ENCODE data around the gene NUP214.
A peak's percentile ranks its signal among the peaks of the same experiment; 100 is the strongest.

NUP214 gene

DNA sequence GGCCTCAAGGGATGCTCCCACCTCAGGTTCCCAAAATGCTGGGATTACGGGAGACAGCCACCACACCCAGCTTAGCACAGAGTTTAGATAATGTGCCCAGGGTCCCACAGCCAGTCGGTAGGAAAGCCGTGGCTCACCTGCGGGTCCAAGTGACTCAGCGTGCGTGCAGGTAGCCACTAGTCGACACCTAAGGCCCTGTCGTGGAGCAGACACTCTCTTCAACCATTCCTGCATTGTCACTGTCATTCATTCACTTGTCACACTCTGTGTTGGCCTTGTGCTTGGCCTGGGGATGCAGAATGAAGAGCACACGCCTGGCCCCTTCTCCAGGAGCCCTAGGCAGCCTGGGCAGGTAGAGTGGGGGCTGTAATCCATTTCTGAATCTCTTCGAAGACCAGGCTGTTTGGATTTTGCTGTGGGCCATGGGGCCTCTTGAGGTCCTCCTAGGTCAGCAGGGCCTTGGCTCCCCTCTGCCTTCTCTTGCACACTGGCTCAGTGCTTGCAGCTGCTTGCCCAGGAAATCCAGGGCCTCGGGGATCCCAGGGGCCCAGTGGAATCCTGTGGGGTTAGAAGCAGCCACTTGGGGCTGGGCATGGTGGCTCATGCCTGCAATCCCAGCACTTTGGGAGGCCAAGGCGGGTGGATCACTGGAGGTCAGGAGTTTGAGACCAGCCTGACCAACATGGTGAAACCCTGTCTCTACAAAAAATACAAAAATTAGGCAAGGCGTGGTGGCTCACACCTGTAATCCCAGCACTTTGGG lies 35.2 kb upstream of the NUP214 start:
- Histone ChIP-seq H3K27ac (ENCODE audit: low read depth, low read length) (no peak overlapping the region), H3K9me3 (ENCODE audit: control insufficient read depth, insufficient read depth, low read length) (no peaks in the 10 kb centered on the region), H3K9ac (ENCODE audit: low read depth, low read length) (no peak overlapping the region), H3K4me3 (ENCODE audit: low read depth, low read length) (no peak overlapping the region), H3K27me3 (ENCODE audit: control insufficient read depth, insufficient read depth, low read length) (no peaks in the 10 kb centered on the region), H3K36me3 (ENCODE audit: control insufficient read depth, insufficient read depth, low read length) (peaks cover 14% of the 10 kb centered on the region), H3K4me1 (ENCODE audit: control insufficient read depth, insufficient read depth, low read length) (no peaks in the 10 kb centered on the region)

DNA sequence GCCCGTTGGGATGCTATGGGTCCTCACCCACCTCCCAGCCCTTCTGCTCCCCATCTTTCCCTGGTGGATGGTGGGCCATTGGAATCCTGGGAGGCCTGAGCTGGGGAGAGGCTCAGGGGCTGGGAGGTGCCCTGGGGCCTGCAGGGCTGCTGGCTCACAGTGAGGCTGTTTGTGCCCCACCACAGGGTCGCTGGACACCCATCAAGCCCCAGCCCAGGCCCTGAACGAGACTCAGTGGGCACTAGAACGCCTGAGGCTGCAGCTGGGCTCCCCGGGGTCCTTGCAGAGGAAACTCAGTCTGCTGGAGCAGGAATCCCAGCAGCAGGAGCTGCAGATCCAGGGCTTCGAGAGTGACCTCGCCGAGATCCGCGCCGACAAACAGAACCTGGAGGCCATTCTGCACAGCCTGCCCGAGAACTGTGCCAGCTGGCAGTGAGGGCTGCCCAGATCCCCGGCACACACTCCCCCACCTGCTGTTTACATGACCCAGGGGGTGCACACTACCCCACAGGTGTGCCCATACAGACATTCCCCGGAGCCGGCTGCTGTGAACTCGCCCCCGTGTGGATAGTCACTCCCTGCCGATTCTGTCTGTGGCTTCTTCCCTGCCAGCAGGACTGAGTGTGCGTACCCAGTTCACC lies 33.9 kb upstream of the NUP214 start:
- Histone ChIP-seq H3K36me3 (ENCODE audit: control insufficient read depth, insufficient read depth, low read length) (peaks cover 11% of the 10 kb centered on the region; the same call in 1 of the 2 replicates), H3K27ac (ENCODE audit: low read depth, low read length) (no peak overlapping the region), H3K9me3 (ENCODE audit: control insufficient read depth, insufficient read depth, low read length) (no peaks in the 10 kb centered on the region), H3K4me1 (ENCODE audit: control insufficient read depth, insufficient read depth, low read length) (peaks cover 5% of the 10 kb centered on the region; the same call in 1 of the 2 replicates), H3K4me3 (ENCODE audit: low read depth, low read length) (no peak overlapping the region), H3K9ac (ENCODE audit: low read depth, low read length) (no peak overlapping the region), H3K27me3 (ENCODE audit: control insufficient read depth, insufficient read depth, low read length) (0 out of 2 replicates have a peak, but pooled peaks cover 6% of the 10 kb centered on the region)

DNA sequence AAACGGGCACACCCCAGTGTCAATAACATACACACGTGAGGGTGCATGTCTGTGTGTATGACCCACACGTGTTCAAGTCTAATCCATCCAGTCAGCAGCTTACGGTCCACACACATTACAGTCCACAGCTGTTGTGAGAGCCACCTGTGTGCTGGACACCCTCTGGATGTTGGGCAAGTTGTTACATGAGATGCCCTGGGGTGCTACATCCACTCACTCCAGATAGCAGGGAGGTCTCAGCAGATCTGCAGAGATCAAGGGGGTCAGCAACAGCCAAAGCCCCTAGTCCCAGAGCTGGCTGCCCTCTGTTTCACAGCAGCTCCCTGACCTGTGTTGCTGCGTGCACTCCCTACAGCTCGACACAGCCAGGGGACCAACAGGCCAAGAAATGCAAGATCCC lies 33.4 kb upstream of the NUP214 start:
- Histone ChIP-seq H3K27me3 (ENCODE audit: control insufficient read depth, insufficient read depth, low read length) (0 out of 2 replicates have a peak, but pooled peaks cover 6% of the 10 kb centered on the region), H3K27ac (ENCODE audit: low read depth, low read length) (no peak overlapping the region), H3K4me3 (ENCODE audit: low read depth, low read length) (no peak overlapping the region), H3K9me3 (ENCODE audit: control insufficient read depth, insufficient read depth, low read length) (no peaks in the 10 kb centered on the region), H3K36me3 (ENCODE audit: control insufficient read depth, insufficient read depth, low read length) (peaks cover 11% of the 10 kb centered on the region; the same call in 1 of the 2 replicates), H3K4me1 (ENCODE audit: control insufficient read depth, insufficient read depth, low read length) (peaks cover 6% of the 10 kb centered on the region), H3K9ac (ENCODE audit: low read depth, low read length) (no peak overlapping the region)

DNA sequence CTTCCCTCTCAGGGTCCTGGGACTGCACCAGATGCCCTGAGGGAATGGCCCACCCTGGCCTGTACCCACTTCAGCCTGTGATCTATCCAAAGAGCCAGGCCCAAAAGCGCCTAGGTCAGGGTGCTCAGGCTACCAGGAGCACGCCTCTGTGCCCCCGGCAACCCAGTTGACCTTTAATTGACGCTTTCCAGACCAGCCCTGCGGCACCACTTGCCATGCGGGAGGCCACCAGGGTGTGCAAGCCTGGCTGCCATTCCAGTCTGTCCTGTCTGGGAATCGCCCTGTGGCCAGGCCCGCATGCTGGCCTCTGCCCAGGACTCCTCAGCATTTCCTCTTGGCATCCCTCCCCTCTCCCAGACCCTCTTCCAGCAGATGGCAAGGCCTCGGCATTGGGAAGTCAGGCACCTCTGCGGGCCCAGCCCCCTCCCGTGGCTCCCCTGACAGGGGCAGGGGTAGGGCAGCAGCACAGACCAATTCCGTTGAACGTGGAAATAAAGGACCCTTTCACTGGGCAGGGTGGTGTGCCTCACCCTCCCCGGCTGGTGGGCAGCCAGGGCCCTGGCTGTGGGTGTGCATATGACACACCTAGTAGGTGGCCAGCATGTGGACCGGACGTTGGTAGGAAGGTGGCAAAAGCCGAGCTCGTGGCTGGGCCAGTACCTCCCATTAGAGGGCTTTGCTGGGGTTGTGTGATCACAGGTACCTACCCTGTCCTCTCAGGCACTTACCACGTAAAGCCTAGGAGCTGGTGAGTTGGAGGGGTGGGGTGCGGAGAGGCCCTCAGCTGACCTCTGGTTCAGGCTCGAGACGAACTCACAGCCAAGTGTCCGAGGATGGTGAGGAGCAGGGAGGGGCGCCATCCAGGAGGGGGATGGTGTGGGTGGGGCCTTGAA lies 32.6 kb upstream of the NUP214 start:
- H3K9me3 ChIP-seq (ENCODE audit: control insufficient read depth, insufficient read depth, low read length): no peaks in the 10 kb centered on the region
- H3K27me3 ChIP-seq (ENCODE audit: control insufficient read depth, insufficient read depth, low read length): 0 out of 2 replicates have a peak, but pooled peaks cover 6% of the 10 kb centered on the region
- peaks cover 13% of the 10 kb centered on the region for H3K4me1 ChIP-seq (ENCODE audit: control insufficient read depth, insufficient read depth, low read length)
- H3K9ac ChIP-seq (ENCODE audit: low read depth, low read length): no peak overlapping the region
- no peak overlapping the region for H3K4me3 ChIP-seq (ENCODE audit: low read depth, low read length)
- H3K27ac ChIP-seq (ENCODE audit: low read depth, low read length): no peak overlapping the region
- peaks cover 11% of the 10 kb centered on the region; the same call in 1 of the 2 replicates for H3K36me3 ChIP-seq (ENCODE audit: control insufficient read depth, insufficient read depth, low read length)

DNA sequence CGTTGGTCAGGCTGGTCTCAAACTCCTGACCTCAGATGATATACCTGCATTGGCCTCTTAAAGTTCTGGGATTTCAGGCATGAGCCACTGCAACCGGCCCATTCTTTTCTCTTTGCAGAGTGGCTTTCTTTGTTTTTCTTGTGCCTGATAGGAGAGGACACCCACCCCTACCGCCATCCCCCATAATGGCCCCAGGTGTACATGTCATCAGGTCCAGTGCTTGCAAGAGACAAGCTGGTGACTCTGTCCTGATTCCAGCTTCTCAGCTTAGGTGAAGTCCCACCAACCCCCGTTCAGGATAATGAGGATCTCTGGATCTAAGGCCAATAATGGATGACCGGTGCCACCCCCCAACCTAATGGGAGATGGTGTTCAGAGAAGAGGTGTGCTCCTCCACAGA lies 31.4 kb upstream of the NUP214 start:
- H3K9ac ChIP-seq (ENCODE audit: low read depth, low read length): no peak overlapping the region
- no peak overlapping the region for H3K27ac ChIP-seq (ENCODE audit: low read depth, low read length)
- H3K4me3 ChIP-seq (ENCODE audit: low read depth, low read length): no peak overlapping the region
- H3K27me3 ChIP-seq (ENCODE audit: control insufficient read depth, insufficient read depth, low read length): 0 out of 2 replicates have a peak, but pooled peaks cover 6% of the 10 kb centered on the region
- H3K9me3 ChIP-seq (ENCODE audit: control insufficient read depth, insufficient read depth, low read length): no peaks in the 10 kb centered on the region
- peaks cover 10% of the 10 kb centered on the region for H3K36me3 ChIP-seq (ENCODE audit: control insufficient read depth, insufficient read depth, low read length)
- H3K4me1 ChIP-seq (ENCODE audit: control insufficient read depth, insufficient read depth, low read length): peaks cover 23% of the 10 kb centered on the region

DNA sequence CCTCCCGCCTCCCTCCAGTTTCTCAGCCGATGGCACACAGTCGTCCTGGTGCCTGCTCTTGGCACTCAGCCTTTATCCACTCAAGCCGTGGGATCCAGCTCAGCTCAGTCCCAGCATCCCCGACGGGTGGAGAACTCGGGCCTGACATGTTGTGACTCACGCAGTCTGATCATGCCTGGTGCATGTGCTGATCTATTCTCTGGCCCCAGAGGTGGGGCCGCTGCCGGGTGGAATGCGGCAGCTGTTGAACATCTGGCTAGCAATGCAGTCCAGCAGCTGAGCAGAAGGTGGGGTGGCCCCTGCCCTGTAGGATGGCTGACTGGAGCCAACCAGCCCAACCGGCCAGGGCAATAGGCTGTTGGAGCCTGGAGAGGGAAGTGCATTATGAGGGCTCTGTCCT lies 30.8 kb upstream of the NUP214 start:
- Histone ChIP-seq H3K4me3 (ENCODE audit: low read depth, low read length) (no peak overlapping the region), H3K27ac (ENCODE audit: low read depth, low read length) (no peak overlapping the region), H3K4me1 (ENCODE audit: control insufficient read depth, insufficient read depth, low read length) (peaks cover 24% of the 10 kb centered on the region), H3K27me3 (ENCODE audit: control insufficient read depth, insufficient read depth, low read length) (0 out of 2 replicates have a peak, but pooled peaks cover 6% of the 10 kb centered on the region), H3K9ac (ENCODE audit: low read depth, low read length) (no peak overlapping the region), H3K36me3 (ENCODE audit: control insufficient read depth, insufficient read depth, low read length) (peaks cover 14% of the 10 kb centered on the region), H3K9me3 (ENCODE audit: control insufficient read depth, insufficient read depth, low read length) (no peaks in the 10 kb centered on the region)

DNA sequence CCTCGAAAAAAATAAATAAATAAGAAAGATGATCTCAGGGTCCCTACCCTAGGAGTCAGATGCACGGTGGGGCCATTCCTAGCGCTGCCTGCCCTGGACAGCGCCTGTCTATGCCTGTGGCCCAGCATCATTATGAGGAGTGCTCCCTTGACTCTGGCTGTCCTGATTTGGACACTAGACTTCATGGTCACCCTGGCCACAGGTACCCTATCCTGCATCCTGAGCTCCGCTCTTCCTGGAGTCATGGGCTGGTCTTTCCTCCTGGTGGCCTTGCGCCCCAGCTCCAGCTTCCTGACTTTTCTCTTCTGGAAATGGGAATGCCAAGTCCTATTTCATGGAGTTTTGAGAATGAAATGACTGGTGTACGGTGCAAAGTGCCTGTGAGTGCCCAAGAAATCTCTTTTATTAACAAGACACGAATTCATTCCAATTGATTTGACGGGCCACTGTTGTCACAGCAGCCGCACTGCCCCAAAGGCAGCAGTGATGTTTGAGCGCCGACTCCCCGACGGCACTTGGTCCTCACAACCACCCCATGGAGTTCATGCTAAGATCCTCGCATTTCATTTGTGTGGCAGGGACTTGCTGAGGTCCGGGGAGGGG lies 29.6 kb upstream of the NUP214 start:
- Histone ChIP-seq H3K27ac (ENCODE audit: low read depth, low read length) (peak overlapping the region; percentile 47), H3K4me3 (ENCODE audit: low read depth, low read length) (peak overlapping the region; percentile 94), H3K9ac (ENCODE audit: low read depth, low read length) (no peak overlapping the region), H3K36me3 (ENCODE audit: control insufficient read depth, insufficient read depth, low read length) (peaks cover 18% of the 10 kb centered on the region), H3K27me3 (ENCODE audit: control insufficient read depth, insufficient read depth, low read length) (0 out of 2 replicates have a peak, but pooled peaks cover 6% of the 10 kb centered on the region), H3K9me3 (ENCODE audit: control insufficient read depth, insufficient read depth, low read length) (no peaks in the 10 kb centered on the region), H3K4me1 (ENCODE audit: control insufficient read depth, insufficient read depth, low read length) (peaks cover 30% of the 10 kb centered on the region)

DNA sequence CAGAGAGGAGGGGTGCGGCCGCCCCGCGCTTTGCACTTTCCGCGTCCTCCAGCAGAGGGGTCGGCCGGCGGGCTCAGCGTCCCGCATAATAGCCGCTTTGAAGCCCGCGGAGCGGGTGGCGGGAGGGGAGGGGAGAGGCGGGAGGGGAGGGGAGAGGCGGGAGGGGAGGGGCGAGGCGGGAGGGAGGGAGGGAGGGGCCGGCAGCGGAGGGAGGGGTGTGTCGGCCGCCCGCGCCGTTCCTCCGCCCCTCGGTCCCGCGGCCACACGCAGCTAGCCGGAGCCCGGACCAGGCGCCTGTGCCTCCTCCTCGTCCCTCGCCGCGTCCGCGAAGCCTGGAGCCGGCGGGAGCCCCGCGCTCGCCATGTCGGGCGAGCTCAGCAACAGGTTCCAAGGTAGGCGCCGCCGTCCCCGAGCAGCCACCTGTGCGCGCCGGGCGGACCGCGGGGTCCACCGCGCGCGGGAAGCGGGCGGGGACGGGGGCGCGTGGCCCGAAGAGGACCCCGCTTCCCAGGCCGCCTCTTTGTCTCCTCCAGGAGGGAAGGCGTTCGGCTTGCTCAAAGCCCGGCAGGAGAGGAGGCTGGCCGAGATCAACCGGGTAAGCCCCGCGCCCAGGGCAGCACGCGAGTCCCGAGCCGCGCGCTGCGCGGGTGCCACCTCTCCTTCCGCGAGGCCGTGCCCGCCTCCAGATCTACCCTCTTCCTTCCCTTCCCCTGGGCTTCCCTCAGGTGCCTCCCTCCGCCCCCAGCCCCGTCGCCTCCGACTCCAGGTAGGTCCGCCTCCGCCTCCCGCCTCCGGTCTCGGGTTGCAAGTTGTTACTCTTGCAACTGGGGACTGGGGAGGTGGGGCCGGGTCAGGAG lies 28.9 kb upstream of the NUP214 start, which contains the start of gene AIF1L:
AIF1L (plus strand) TSS at position 263 of the 857 bp plus-strand sequence; CDS start at position 362, 99 bp downstream.
- H3K4me1 ChIP-seq (ENCODE audit: control insufficient read depth, insufficient read depth, low read length): peaks cover 30% of the 10 kb centered on the region
- peak within 1 kb of the TSS; percentile 93 for H3K9ac ChIP-seq (ENCODE audit: low read depth, low read length)
- peaks cover 20% of the 10 kb centered on the region for H3K36me3 ChIP-seq (ENCODE audit: control insufficient read depth, insufficient read depth, low read length)
- peak within 1 kb of the TSS; percentile 84 for H3K27ac ChIP-seq (ENCODE audit: low read depth, low read length)
- H3K27me3 ChIP-seq (ENCODE audit: control insufficient read depth, insufficient read depth, low read length): 0 out of 2 replicates have a peak, but pooled peaks cover 6% of the 10 kb centered on the region
- no peaks in the 10 kb centered on the region for H3K9me3 ChIP-seq (ENCODE audit: control insufficient read depth, insufficient read depth, low read length)
- peak within 1 kb of the TSS; percentile 94 for H3K4me3 ChIP-seq (ENCODE audit: low read depth, low read length)

DNA sequence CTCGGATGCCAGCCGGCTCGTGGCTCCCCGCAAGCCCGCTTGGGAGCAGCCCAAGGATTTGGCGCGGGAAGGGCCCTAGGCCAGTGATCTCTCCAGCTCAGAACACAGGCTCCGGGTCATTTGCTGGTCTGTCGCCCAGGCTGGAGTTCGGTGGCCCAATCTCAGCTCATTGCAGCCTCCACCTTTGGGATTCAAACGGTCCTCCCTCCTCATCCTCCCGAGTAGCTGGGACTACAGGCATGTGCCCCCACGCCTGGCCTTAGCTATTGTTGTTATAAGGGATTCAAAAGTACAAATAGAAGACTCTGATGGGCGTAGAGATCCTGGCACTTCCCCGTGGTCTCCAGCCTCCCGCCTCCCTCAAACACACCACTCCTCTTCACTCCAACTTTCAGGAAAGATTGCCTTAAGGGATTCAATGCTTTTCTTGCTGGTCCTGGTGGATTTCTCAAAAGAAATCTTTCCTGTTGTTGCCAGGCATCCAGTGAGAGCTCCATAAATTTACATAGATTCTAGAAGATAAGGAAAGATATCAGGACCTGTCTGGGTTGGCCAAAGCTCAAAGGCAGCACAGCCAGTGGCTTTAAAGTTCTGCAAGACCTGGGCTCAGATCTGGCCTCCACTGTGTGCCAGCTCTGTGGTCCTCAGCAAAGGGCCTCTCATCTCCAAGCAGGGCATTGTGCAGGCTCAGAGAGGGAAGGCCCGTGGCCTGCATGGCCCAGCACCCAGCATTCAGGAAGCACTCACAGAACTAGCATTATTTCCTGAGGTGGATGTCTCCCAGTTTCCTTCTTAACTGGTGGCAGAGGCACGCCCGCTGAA lies 28.0 kb upstream of the NUP214 start:
- Histone ChIP-seq H3K27ac (ENCODE audit: low read depth, low read length) (peak overlapping the region; percentile 84), H3K27me3 (ENCODE audit: control insufficient read depth, insufficient read depth, low read length) (0 out of 2 replicates have a peak, but pooled peaks cover 6% of the 10 kb centered on the region), H3K4me1 (ENCODE audit: control insufficient read depth, insufficient read depth, low read length) (peaks cover 30% of the 10 kb centered on the region), H3K9ac (ENCODE audit: low read depth, low read length) (peak overlapping the region; percentile 93; the same call in 1 of the 2 replicates), H3K9me3 (ENCODE audit: control insufficient read depth, insufficient read depth, low read length) (no peaks in the 10 kb centered on the region), H3K36me3 (ENCODE audit: control insufficient read depth, insufficient read depth, low read length) (peaks cover 18% of the 10 kb centered on the region), H3K4me3 (ENCODE audit: low read depth, low read length) (peak overlapping the region; percentile 94)

Data from HUES48 (cell line).